ENCODE measurements around the gene NUP93.
"Not testable (repeated sequence)": the region's sequence is repeated elsewhere in the genome, so short reads cannot be mapped to it uniquely, and the experiment has no call there.

NUP93 gene

DNA sequence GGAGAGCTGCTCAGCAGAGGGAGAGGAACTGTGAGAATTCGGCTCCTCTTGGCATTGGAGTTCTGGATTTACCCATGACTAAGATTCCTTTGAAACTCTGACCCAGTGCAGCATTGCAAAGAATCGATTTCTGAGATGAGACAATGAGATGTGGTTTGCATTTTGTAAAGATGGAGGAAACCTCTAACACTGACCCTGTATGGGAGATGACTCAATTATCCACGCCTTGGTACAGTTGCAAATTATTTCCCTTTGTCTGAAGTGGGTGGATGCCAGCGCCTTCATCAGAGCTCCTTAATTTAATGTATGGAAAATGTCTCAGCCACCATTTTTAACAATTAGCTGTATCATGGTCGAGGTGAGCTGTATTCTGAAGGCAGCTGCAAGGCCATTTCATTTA lies 53.4 kb downstream of the NUP93 start:
- no peak for DNase-seq

DNA sequence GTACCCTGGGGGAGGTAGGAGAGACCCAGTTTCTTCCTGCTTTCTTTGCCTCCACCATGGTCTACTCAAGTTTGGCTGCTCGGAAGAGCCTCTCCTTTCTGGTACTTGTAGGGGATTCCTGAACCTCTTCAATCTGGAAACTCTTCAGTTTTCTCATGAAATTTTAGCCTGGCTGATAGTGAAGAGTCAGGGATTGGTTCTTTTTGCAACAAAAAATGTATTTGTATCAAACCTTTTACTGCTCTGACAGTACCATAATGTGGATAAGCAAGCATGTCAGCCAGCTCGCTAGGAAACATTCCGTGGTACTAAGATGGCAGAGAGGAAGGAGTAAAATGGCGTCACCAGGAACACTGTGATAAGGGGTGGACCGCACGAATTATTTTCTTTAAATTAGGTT lies 55.4 kb downstream of the NUP93 start:
- no peak for DNase-seq

GRCh38 chr16:56787167-56787566 lies 57.2 kb downstream of the NUP93 start:
- DNase-seq = no peak

DNA sequence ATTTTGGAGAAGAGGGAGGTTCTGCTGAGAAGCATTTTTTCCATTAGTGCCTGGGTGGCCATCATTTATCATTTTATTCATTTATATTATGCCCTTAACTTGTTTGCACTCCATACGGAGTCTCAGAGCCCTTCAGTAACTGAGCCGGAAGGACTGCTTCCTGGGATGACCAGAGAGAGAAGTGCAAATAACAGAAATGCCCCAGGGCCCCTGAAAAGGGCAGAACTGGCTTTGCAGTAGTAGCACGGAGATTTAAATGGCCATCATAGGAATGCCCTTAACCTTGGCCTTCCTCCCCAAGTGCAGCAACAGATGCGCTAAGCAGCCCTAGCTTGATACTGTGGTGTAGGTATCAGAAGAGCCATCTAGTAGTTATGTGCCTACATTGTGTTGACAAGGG lies 58.5 kb downstream of the NUP93 start:
- no peak for DNase-seq

- peak; percentile 62 for DNase-seq
Measured at GRCh38 chr16:56789360-56789759, 59.4 kb downstream of the NUP93 start.

DNA sequence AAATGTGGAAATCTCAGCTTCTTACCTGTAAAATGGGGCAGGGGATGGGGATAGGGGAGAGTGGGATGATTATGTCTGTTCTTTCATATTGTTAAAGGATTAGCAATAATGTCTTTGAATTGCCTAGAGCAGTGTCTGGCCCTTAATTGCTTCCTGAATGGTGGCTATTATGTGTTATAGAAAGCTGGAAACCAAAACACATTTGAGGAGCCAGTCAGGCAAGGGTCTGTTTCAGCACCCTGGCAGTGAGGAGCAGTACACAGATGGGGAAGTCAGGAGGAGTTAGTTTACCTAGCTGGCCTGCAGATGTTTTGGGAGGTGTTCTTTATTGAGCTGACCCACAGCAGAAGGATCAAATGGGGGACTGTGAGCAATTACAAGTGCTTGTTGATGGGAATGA lies 63.0 kb downstream of the NUP93 start:
- DNase-seq = no peak

GRCh38 chr16:56793492-56793891 lies 63.6 kb downstream of the NUP93 start:
- DNase-seq = peak; percentile 36

- DNase-seq = no peak
Measured at GRCh38 chr16:56795011-56795410, 65.1 kb downstream of the NUP93 start.

DNA sequence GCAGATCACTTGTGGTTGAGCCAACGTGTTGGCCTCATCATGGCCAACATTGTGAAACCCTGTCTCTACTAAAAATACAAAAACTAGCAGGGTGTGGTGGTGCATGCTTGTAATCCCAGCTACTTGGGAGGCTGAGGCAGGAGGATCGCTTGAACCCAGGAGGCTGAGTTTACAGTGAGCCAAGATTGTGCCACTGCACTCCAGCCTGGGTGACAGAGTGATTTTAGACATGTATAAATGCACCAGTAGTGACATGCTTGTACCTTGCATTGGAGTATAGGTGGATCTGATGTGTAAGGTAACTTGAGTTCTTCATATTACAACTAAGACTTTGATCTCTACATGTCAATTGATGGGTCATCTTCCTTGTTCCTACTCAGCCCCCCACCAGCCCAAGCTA lies 67.1 kb downstream of the NUP93 start:
- not testable (repeated sequence) for DNase-seq

- DNase-seq = no peak
Measured at GRCh38 chr16:56797861-56798260, 67.9 kb downstream of the NUP93 start.

GRCh38 chr16:56798955-56799354 lies 69.0 kb downstream of the NUP93 start:
- no peak for DNase-seq

- no peak for DNase-seq
Measured at GRCh38 chr16:56800355-56800754, 70.4 kb downstream of the NUP93 start.

GRCh38 chr16:56801762-56802161 lies 71.8 kb downstream of the NUP93 start:
- DNase-seq = no peak

- no peak for DNase-seq
Measured at GRCh38 chr16:56807011-56807675, 77.2 kb downstream of the NUP93 start.

GRCh38 chr16:56807676-56808067 lies 77.7 kb downstream of the NUP93 start:
- DNase-seq = not testable (repeated sequence)

DNA sequence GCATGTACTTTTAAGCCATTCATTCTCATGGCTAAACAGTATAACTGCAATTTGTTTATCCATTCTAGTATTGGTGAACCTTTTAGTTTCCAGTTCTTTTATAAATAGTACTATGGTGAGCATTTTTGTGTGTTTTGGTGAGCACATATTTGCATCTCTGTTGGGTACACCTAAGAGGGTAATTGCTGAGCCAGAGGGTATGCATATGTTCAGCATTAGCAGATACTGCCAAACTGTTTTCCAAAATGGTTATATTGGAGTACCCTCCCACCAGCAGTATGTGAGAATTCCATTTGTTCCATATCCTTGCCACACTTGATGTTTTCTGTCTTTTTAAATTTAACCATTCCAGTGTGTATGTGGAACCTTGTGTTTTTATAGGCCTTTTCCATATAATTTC lies 81.0 kb downstream of the NUP93 start:
- DNase-seq = no peak

DNA sequence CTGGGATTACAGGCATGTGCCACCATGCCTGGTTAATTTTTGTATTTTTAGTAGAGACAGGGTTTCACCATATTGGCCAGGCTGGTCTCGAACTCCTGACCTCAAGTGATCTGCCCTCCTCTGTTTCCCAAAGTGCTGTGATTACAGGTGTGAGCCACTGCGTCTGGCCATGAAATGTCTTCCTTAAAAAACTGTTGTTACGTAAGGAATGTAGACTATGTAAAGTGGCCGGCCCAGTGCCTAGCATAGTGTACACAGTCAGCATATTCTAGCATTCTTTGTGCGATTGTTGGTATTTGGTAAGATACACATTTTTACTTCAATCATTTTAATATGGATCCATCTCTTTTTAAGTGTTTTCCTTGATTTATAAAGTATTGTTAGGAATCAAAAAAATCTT lies 81.7 kb downstream of the NUP93 start:
- not testable (repeated sequence) for DNase-seq

DNA sequence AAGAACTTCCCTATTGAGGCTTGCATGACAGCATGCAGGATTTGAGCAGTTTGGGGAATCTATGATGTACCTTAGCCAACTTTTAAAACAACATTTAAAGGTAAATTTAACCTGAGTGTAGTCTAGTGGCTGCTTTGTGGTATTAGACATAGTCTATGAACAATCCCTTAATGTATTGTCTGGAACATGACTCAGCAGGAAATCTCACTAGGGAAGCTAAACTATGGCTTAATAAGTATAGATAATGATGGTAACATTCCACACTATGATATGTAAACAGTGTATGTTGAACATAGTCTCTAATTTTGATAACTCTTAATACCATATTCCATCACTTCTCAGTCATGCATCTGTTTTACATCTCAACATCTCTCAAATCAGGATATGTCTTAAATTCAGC lies 83.0 kb downstream of the NUP93 start:
- no peak for DNase-seq

GRCh38 chr16:56814537-56815432 lies 84.9 kb downstream of the NUP93 start:
- no peak for DNase-seq

DNA sequence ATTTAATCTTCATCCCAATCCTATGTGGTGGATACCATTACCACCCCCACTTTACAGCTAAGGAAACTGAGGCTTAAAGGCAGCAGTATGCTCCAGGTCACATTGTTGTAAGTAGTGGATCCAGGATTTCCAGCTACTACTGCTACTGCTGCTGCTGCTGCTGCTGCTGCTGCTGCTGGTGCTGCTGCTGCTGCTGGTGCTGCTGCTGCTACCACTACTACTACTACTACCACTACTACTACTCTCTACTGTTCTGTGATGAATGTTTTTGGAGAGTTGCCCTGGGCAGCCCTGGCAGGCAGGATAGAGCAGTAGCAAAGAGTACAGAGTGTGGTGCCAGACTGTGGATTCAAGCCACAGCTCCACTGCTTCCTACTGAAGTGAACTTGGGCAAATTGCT lies 85.8 kb downstream of the NUP93 start:
- DNase-seq = no peak

DNA sequence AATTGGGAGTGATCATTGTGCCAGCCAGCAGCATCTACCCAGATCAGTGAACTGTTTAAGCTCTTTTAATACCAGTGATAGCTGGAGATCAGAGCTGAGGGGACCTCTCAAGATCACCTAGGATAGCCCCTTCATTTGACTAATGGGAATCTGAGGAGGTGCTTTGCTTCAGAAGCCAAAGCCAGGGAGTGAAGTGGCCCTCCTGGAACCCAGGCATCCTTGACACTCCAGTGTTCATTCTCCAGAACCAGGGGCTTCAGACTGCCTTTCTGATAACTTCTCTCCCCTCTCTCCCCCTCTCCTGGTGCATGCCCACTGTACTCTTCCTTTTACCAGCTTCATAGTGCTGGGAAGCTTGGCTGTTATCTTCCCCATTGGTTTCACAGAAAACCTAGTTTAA lies 87.1 kb downstream of the NUP93 start:
- DNase-seq = no peak

DNA sequence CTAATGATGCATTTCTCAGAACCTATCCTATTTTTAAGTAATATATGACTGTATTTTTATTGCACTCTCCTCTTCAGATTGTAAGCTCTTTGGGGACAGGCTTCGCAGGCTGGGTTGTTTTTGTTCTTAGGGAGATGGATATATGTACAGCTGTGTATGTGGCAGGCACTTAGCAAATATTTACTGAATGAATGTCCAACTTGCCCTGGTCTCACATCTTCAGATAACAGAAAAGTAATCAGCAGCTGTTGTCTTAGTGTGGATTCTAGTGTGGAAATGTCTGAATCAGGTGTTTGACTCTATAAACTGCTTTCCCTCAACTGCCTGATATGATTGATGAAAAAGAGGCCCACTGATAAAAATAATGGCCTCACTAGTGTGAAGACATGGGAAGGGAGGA lies 88.0 kb downstream of the NUP93 start:
- DNase-seq = no peak

DNA sequence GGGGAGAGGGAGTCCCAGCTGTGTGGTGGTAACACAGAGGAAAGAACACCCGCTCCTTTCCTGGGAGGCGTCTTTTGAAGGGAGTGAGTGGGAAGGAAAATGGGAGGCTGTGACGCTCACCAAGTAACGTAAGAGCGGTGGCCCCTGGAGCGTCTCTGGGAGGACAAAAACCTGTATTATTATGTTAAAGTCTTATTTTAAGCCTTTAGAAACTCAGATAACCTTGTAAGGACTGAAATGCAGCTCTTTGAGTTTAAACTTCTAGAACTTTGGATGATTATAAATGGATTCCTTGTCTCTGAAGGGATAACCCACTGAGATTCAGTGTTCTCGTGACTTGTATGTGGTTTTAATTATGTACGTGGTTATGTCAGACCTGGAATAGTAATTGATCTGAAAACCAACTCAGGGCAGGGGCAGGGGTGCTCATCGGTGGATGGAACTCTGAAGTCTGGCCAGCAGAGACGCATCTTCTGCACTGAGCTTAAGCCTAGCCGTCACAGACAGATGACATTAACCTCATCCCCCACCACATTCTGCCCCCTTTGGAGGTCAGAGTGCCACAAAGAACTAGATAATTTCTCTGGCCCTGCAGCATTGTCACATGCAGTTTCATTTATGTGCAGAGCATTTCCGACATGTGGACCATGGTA lies 93.3 kb downstream of the NUP93 start:
- DNase-seq = no peak

DNA sequence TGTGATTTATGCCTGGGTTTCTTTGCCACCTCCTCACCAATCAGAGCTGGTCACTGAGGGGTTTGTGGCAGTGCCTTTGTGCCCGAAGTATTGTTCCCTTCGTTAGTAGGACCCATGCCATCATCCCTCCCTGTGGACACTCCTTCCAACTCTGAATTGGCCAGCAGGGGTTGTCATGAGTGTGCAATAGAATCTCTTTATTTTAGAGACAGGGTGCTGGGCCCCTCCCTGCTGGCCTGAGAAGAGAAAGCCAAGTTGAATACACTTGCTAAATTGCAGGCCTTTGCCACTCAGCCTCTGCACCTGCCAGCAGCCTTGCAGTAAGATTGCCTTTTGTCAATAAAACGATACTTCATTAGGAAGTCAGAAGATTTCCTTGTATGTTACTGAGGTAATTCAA lies 94.4 kb downstream of the NUP93 start:
- DNase-seq = no peak

Data from hematopoietic multipotent progenitor cell treated with erythropoietin and hydrocortisone succinate and interleukin-3 and kit ligand, for 8 days (in vitro differentiated cells).